CD4-positive, alpha-beta T cell treated with Interleukin-2 at 100 ng/mL for 4 hours (primary cell): ENCODE results near the gene MGAT3.

Experiments used
- DNase-seq: peaks from one replicate; pipeline ENCODE4 v3.0.0-alpha.2; 2020; ENCODE audit warnings: low spot score

MGAT3 gene

GRCh38 chr22:39529487-39529851 lies 72.7 kb downstream of the MGAT3 start:
- DNase-seq: no peak

DNA sequence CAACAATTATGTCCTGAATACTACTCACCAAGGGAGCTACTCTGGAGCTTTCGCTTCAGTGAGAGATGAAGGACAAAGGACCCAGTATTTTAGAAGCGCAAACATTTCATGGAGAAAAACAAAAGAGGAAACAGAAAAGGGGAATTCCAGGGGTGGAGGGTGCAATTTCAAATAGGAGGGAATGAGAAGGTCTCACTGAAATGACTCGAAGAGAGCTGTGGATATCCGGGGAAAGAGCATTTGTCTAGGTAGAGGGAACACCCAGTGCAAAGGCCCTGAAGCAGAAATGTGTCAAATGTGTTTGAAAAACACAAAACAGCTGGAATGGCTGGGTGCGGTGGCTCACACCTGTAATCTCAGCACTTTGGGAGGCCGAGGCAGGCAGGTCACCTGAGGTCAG lies 73.3 kb downstream of the MGAT3 start:
- DNase-seq: no peak

DNA sequence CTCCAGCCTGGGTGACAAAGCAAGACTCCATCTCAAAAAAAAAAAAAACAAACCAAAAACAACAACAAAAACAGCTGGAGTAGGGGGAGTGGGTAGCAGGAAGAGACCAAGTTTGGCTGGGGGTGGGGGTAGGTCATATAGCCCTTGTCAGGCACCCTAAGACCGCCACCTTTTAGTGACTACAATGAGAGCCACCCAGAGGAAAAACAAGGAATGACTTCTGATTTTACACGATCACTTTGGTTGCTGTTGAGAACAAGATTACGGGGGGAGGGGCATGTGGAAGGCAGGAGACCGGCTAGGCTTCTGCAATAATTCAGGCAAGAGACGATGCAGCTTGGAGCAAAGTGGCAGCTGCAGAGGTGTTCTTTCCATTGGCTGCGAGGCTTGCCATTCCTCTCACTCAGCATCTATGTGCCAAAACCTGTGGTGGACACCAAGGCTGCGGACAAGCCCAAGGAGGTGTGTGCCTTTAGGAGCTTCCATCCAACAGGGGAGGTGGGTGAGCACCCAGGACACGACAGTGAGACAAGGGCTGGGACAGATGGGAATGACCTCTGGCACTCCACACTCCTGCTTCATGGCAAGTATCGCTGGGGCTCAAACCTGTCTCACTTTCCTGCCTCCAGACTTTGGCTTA lies 74.0 kb downstream of the MGAT3 start:
- peak; percentile 24 for DNase-seq

DNA sequence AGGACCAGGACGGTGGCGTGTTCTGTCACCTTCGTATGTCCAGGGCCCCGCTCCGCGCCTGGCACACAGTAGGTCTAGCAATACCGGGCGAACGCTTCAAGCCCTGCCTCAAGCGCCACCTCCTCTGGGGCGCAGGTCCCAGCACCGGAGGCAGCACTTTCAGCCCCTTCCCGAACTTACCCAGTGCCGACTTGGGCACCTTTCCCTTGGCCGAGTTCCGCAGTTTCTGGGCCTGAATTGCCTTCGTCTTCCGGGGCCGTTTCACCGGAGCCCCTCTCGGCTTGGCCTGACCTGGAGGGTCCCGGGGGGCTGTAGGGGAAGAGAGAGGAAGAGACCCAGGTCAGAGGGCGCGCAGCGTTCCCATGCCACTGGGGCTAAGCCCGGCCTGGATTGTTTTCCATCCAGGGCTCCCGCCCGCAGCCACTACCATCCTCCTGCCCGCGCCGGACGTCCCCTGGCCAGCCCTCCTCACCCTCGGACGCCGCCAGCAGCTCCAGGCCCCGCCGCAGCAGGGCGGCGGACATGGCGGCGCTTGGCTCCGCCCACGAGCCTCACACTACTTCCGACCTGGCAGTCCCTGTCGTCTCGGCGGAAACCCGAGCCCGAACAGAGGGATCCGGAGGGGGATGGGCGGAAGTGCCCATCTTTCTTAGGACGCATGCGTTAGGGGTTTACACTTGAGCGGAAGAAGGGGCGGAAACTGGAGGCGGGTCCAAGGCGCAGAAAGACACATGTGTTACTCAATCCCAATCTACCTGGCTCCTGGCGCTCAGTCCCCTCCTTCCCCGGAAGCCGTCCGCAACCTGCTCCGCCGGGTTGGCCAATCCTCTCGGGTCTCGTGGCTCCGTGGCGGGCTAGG lies 75.6 kb downstream of the MGAT3 start, which contains the start of gene RPS19BP1:
TSS of gene RPS19BP1 (minus strand) at position 534 of the 859 bp plus-strand sequence. CDS start at position 524, 10 bp downstream.
- peak; percentile 100 for DNase-seq

GRCh38 chr22:39534092-39534506 lies 77.3 kb downstream of the MGAT3 start:
- no peak for DNase-seq

GRCh38 chr22:39534591-39535356 lies 78.0 kb downstream of the MGAT3 start:
- peak; percentile 76 for DNase-seq

DNA sequence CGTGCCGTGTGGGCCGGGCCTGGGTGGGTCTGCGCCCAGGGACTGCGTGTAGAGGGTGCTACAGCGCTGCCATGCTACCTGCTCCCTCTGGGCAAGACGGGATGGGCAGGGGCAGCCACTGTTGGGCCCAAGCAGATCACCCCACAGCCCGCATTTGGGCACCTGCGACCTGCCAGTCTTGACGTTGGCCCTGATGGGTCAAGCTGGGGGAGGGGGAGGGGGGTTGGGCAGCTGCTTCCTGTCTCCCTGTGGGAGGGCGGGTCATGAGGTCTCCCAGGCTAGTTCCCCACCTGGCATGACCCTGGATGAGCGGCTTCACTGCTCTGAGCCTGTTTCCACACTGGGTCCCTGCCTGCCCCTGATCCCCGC lies 78.5 kb downstream of the MGAT3 start:
- no peak for DNase-seq

- DNase-seq: no peak
Measured at GRCh38 chr22:39535831-39536449, 79.1 kb downstream of the MGAT3 start.

DNA sequence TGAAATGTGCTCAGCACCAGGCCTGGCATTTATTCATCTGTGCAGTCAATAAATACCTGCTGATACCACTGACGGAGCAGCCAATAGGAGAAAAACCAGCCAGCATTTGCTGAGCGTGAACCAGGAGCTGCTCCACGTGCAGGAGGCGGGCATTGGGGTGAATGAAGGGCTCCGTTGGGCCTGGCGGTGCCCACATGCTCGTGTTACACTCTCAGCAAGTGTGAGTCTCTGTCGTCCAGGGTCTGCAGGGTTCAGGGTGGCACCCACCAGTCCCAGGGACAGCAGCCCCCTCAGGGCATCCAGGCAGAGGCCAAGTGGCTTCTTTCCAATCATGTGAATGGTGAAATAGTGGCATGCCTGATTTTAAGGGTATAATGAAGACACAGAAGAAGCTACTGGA lies 79.9 kb downstream of the MGAT3 start:
- no peak for DNase-seq

GRCh38 chr22:39537975-39538374 lies 81.2 kb downstream of the MGAT3 start:
- DNase-seq: no peak
